NCI-H1930 (cell line): ENCODE measurements around the gene YIPF3.

Experiments used
- DNase-seq, 2 experiments: peaks; one replicate each; lab custom pipeline; 2025; lab: John Stamatoyannopoulos, UW

YIPF3 gene

GRCh38 chr6:43464337-43464736 lies 52.4 kb downstream of the YIPF3 start:
- DNase-seq: no peak

GRCh38 chr6:43461936-43462335 lies 54.8 kb downstream of the YIPF3 start:
- no peak for DNase-seq
